Transverse colon (tissue), 4 donors: ENCODE results near the gene C6orf141.

Source experiments
- EP300 ChIP-seq: sonication (generic); formaldehyde crosslinking; IDR thresholded peaks from one replicate; pipeline ENCODE4 v1.6.1; 2017; ENCODE audit warnings: antibody characterized with exemption, low read depth
- POLR2A ChIP-seq: fragments of 450-650 bp; IDR thresholded peaks from one replicate; pipeline ENCODE4 v1.6.1; 2016; ENCODE audit warnings: antibody characterized with exemption, mild to moderate bottlenecking, moderate library complexity
- POLR2AphosphoS5 ChIP-seq, 3 donors: sonication (generic); formaldehyde crosslinking; IDR thresholded peaks; one replicate each; pipeline ENCODE4 v1.6.1; 2016; ENCODE audit warnings: antibody characterized with exemption in 3 of 3
- TF ChIP-seq, protein P1 (sequence below), 5 experiments: fragments of 200-600 bp in 3 of 5; fragments of 450-650 bp in 2 of 5; sonication (generic) in 3 of 5; IDR thresholded peaks; 1 replicate in 2 of 5; 2 replicates in 3 of 5; pipeline ENCODE4 v1.5.1; 2016 to 2017; ENCODE audit warnings: antibody characterized with exemption in 5 of 5, inconsistent platforms in 3 of 5, mild to moderate bottlenecking in 2 of 5, moderate library complexity in 1 of 5

DNA sequence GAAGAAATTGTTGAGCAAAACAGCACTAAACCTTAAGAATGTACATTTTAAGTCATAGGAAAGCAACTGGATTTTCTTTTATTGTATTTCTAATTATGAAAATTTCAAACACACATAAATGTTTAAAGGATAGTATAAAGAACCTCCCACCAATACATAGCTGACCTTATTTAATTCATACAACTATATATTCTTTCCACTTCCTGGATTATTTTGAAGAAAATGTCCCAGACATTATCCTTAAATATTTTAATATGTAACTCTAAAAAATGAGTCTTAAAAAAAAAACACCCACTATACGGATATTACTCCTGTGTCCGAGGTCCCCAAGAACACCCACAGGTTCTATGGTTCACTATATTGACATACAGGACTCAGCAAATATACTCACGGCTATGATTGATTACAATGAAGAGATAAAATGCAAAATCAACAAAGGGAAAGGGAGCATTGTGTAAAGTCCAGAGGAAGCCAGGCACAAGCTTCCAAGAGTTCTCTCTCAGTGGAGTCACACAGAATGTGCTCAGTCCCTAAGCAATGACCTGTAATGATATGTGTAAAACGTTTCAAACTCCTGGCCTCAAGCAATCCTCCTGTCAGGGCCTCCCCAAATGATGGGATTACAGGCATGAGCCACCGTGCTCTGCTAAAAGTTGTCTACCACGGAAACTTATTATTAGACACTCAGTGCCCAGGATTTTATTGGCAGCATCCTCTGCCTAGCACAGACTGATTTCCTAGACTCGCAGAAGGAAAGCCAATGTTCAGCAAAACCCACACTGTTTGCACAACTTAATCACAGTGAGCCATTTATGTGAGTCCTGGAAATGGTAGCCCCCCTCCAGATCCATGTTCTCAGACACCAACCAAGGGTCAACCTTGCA lies 27.5 kb upstream of the C6orf141 start:
- TF ChIP-seq, protein P1, sequence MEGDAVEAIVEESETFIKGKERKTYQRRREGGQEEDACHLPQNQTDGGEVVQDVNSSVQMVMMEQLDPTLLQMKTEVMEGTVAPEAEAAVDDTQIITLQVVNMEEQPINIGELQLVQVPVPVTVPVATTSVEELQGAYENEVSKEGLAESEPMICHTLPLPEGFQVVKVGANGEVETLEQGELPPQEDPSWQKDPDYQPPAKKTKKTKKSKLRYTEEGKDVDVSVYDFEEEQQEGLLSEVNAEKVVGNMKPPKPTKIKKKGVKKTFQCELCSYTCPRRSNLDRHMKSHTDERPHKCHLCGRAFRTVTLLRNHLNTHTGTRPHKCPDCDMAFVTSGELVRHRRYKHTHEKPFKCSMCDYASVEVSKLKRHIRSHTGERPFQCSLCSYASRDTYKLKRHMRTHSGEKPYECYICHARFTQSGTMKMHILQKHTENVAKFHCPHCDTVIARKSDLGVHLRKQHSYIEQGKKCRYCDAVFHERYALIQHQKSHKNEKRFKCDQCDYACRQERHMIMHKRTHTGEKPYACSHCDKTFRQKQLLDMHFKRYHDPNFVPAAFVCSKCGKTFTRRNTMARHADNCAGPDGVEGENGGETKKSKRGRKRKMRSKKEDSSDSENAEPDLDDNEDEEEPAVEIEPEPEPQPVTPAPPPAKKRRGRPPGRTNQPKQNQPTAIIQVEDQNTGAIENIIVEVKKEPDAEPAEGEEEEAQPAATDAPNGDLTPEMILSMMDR (IDR thresholded peaks at IDR 0.05) = no peak
- TF ChIP-seq POLR2AphosphoS5 (IDR thresholded peaks at IDR 0.05) (no peak), POLR2A (no peak), EP300 (no peak)
